Activated CD8-positive, alpha-beta memory T cell treated with anti-CD3 and anti-CD28 coated beads, Interleukin-2, amount 50 U/mL, for 24 hours (primary cell): ENCODE measurements around the gene EYS.
"Not testable (repeated sequence)": the region's sequence is repeated elsewhere in the genome, so short reads cannot be mapped to it uniquely, and the experiment has no call there.

Source experiments
- DNase-seq: peaks from one replicate; pipeline ENCODE4 v3.0.0-alpha.2; 2020; ENCODE audit errors: extremely low read depth

Gene EYS

DNA sequence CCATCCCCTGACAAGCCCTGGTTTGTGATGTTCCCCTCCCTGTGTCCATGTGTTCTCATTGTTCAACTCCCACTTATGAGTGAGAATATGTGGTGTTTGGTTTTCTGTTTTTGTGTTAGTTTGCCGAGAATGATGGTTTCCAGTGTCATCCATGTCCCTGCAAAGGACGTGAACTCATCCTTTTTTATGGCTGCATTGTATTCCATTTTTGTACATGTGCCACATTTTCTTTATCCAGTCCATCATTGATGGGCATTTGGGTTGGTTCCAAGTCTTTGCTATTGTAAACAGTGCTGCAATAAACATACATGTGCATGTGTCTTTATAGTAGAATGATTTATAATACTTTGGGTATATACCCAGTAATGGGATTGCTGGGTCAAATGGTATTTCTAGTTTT is 1468.1 kb downstream of the EYS start:
- not testable (repeated sequence) for DNase-seq

DNA sequence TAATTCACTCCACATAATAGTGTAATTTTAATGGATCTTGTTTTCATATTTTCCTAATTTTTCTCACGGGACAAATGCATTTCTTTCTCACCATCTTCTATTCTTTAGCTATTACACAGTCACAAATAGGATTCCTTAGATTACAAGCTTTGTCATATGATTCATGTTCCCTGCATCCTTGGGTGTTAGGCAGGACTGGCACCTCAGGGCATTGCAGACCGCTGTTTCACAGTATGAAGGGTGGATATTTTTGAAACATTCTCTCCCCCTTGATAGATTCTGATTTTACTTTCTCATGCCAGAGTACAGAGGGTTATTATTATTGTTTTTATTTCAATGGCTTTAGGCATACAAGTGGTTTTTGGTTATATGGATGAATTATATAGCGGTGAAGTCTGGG is 1469.0 kb downstream of the EYS start:
- no peak for DNase-seq

DNA sequence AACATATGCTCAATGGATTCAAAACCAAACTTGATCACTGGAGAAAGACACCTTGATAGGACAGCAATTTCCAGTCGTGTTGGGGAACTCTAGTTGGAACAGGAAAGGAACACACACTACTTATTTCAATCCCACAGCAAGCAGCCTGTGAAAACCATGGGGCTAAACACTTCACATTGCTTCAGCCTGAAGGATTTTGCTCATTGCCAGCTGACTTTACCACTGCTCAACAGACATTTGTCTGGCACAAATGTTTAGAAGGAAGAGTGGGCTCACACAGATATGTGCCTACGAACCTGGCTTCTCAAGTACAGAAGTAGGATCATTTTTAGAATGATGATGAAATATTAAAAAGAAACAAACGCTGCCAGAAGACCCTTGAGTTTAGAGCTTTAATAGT is 1473.3 kb downstream of the EYS start:
- no peak for DNase-seq

DNA sequence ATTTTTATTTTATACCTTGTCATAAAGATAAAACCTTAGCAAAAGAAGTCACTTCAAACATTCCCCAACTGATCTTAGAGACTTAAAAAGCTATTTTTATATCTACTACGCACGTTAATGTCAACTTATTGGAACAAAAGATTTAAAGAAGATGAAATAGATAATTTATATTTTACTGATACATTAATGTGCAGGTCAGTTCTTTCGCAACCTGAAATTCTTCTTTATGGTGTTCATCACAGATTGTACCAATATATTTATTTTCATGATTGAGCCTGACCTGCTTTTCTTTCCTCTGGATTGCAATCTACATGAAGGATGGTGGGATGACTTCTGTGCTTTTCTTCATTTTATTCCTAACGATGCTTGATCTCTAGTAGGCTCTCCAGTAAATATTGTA is 1475.1 kb downstream of the EYS start:
- no peak for DNase-seq

DNA sequence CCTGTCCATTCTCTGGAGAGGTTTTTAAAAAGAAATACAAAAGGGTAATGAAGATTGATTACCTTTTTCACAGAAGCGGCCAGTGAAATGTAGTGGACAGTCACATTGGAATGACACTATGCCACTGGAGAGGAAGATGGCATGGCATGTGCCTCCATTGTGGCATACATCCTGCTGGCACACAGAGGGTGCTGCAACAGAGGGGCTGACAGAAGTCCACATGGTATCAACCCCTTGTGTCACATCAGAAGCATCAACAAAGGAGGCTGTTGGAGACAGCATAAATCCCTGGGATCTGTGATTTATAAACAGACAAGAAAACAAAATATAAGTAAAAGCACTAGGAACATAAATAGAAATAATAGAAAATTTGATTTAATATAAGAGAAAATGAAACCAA is 1476.5 kb downstream of the EYS start:
- no peak for DNase-seq

DNA sequence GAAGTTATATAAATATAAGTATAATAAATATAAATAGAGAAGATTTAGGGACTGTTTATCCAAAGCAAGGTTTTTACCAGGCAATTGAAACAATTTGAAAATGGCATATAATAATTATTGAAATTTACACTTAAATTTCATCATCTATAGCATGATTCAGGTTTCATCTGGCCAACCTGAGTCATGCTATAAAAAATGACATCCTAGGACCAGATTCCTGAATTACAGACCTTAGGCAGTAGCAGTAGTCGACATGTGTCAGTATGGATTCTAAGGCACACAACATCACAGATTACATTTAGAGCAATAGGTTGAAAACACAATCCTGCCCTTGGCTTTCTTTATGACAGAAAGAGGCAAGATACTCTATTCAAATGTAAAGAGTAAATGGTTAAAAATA is 1479.2 kb downstream of the EYS start:
- no peak for DNase-seq

DNA sequence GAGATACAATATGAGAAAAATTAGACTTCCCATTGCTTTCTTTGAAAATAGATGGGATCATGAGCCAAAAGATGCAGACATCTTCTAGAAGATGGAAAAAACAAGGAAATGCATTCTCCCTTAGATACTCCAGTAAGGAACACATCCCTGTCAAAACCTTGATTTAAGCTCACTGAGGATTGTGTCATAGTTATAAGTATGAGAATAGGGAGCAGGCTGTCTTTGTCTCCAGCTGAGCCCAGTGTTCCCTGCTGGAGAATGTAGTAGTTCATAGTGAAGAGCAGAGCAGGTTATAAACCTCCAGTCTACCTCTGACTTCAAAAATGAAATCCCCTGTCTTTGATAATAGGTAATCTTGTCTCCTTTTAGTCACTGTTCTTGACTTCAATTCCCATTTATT is 1481.5 kb downstream of the EYS start:
- no peak for DNase-seq

DNA sequence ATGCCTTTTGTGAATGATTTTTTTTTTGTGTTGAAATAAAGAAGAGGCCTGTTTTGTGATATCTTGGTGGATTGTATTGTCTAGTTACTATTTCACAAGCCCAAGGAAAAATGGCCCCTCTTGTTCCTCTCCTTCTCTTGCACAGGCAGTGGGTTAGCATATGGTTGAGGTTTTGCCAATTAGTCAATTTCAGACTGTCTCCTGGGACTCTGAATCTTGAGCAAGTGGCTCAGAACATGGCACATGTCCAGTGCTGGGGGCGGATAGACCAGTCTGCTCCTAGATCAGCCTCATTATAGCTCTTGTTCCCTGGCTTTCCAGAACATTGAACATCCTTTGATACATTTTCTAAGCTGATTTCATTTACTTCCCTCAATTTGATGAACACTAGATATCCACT is 1482.2 kb downstream of the EYS start:
- DNase-seq, result no peak

DNA sequence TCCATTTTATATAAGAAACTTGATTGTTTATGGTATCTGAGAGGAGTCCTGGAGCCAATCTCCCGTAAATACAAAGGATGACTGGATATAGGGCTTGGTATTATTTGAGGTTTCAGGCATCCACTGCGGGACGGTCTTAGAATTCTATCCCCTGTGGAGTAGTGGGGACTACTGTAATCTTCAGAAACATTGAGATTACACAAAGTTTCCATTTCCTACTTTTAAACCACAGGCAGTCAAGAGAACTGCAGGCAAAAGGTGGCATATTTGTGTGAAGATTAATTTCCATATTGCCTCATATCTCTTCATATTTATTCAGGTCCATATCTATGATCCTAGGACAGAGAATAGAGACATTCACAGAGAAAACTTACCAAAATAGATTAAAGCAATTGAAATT is 1485.2 kb downstream of the EYS start:
- DNase-seq, result no peak

DNA sequence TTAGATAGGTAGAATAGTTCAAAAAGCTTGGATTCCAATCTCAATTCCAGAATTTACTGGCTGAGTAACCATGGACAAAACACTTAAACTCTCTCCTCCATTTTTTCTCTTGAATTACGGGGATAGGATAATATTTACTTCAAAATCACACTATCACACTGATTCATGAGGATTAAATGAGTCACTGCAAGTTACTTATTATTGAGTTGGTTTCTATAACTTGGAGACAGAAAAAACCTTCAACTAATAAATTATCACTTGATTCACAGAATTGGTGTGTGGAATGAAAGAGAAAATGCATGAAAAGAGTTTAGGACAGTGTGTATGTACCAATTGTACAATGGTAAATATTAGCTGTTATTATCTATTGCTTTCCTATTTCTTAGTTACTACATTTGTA is 1486.2 kb downstream of the EYS start:
- no peak for DNase-seq

DNA sequence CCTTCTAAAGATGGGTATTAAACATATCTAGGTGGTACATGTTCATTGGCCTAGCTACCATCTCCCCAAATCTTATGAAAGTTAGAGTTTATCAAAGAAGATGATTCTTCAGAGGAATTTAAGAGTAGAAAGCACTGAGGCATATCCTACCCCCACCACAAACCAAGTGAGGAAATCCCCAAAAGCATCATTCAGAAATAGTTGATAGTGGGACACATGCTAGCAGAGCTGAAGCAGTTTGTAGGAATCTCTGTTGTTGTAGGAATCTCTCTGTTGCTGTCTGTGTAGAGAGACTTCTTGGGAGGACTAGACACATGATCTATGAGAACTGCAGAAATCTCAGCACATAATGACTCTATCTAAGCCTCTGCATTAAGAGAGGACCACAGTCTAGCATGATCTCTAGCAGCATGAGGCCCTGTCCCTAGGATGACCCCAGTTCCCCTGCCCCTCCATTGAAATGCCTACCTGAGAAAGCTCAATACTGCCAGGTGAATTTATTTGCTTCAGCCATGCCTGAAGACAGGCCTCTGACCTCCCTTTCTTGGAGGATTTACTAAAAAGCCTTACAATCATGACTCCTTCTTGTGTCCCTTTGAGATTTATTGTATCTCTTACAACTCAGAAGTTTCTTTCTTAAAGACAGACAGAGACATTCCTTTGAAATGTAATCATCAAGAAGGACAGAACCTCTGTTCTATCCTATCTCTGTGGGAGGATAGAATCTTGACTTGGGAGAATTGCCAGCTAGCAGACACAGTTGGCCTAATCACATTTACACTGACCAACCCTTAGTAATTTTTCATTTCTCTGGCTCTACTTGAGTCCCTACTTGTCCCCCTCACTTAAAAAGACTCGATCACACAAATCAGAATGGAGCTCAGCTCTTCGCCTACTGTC is 1489.1 kb downstream of the EYS start:
- no peak for DNase-seq

DNA sequence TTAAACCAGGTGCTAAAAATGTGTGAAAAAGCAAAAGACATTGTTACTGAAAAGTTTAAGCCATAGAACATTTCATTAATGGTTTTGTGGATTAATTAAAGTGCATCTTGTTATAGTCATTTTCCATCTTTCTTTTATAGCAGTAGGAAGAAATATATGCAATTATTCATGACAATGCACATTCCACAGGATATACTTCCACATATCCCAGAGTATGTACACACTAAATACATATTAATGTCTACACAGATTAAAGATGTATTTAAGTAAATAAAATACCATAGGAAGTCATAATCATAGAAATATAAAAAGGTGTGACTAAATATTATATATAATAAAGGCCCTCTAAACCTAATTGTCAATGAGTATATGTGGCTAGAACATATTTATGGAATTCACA is 1492.7 kb downstream of the EYS start:
- no peak for DNase-seq

DNA sequence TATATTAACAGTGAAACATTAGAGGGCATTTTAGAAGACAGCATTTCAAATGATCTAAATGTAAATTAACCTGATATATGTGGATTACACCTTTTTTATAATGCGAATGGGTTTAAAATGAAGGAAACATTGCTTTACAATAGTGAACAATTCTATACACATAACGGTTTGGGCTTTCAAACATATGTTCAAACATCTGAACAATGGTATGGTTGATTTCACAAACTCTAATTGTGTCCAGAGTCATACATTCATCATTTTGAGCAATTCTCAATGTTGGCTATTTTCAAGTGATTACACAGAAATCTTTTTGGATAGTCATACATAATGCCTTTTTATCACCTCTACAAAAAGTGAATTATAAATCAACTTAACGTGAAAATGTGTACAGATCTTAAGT is 1493.3 kb downstream of the EYS start:
- DNase-seq, result no peak

DNA sequence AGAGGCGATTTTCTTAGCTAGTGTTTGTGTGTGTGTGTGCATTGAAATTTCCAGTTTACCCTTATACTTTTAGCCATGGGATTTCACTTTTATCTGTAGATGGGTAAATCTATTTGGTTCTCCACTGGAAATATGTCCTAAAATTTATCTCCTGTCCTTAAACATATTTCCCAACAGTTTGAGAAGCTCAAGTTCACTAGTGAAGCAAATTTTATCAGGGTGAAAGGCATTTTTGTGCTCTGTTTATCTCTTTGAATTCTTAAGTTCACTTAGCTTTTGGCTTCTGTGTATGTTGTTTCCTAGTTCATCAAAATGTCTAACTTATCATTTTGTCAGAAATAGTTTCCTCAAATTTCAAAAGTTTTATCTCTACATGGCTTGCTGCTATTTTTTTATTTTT is 1509.8 kb downstream of the EYS start:
- DNase-seq, result no peak

DNA sequence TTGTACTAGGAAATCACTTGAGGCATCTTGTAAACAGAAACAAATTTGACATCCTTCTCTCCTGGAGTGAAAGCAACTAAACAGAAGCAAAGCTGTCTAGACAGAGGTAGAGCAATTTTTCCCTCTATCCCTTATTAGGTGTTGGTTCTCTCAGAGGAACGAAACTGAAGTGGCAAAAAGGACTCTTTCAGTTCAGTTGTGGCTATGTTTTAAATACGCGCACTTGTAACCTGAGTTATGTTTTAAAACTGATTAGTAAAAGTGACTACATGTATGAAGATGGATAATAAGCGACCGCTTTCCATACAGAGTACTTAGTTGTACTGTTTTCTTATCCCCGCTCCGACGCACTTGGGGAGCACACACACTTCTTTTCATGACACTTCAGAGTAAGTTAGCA is 1520.4 kb downstream of the EYS start:
- DNase-seq, result no peak

DNA sequence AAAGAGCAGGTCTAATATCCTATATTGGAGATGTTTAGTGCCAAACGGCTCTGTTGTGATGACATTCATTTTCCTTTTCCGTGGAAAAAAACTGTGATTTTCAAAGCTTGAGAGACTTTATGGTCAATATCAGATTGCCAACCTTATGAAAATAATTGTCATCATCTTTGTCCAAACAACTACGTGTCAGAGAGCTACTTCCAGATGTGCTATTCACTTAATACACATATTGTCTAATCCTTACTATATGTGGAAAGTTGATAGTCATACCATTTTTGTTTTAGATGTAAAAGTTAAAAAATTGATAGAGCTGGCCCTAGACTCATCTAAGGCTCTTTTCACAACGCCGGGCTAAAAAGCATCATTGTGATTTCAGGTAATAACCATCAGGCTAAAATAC is 1521.4 kb downstream of the EYS start:
- DNase-seq, result no peak

DNA sequence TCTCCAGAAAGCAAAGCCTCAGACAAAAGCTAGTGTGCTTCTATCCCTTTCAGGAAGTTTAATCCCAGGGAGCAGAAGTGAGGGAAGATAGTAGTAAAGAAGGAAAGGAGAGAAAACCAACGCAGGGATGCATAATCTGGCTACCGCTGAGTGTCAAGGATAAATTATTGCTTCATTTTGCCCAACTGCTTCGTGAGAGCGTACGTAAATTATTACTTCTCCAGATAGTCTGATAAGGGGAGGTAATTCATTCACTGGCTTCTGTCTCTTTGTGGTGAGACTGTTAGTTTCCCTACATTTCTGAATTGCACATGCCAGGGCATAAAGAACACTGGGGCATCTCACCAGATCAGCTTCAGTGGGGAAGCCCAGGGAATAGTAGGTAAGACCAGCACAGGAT is 1531.7 kb downstream of the EYS start:
- DNase-seq, result no peak

DNA sequence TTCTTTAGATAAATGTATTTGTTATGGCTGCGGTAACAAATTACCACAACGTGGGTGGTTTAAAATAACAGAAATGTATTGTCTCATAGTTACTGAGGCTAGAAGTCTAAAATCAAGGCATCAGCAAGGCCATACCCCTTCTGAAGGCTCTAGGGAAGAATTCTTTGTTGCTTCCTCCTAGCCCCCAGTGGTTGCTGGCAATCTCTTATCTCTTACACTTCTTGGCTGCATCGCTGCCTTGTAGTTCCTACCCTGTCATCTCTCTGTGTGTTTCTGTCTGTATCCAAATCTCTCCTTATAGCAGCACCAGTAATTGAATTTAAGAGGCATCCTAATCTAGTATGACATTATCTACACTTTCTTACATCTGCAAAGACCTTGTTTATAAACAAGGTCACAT is 1536.7 kb downstream of the EYS start:
- DNase-seq, result no peak

DNA sequence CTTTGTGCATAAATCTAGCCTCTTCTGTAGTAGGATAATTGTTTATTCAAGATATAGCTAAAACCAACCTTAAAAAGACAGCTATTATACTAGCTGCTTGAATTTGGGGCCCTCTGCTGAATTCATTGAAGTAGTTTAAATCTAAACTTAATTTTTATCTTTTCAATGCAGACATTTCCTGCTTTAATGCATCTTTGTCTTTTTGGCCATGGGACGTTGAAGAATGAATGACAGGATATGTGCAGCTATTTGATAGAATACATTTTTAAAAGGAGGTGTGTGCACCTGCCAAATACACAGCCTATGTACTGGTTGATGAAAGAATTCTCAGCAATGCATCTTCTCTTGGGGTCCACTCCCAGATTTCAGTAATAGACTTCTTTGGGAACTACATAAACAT is 1546.5 kb downstream of the EYS start:
- no peak for DNase-seq

DNA sequence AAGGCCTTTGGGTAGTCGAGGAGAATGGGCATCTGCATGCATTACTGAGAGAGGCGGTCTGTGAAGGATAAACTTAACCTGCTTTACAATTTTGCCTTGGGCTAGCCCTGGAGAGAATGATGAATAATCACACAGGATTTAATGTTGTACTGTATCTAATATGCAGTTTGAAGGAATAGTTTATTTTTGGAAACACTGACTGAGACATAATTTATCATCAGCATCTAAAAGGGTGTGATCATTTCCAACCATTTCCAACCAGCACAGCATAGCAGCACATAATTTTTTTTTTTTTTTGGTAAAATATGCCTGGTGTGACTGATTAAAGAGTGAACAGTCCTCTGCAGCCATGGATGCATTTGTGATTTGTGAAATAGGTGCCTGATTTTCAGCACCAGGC is 1552.0 kb downstream of the EYS start:
- DNase-seq, result no peak

DNA sequence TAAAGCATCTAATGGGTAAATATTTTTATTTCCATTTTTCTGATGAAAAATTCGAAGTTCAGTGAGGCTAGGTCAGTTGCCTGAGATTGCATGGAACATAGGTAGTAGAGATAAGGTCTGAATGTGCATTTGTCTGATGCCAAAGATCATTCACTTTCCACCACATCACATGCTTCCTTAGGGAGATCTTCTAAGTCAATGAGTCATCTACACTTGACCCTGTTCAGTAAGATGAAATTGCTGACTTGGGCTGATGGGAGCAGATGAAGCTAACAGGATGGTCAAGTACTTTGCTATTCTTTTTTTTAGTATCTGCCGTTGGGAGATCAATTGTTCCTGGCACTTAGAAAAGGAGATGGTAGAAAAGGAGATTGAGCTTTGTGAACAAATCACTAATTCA is 1560.2 kb downstream of the EYS start:
- DNase-seq, result no peak

DNA sequence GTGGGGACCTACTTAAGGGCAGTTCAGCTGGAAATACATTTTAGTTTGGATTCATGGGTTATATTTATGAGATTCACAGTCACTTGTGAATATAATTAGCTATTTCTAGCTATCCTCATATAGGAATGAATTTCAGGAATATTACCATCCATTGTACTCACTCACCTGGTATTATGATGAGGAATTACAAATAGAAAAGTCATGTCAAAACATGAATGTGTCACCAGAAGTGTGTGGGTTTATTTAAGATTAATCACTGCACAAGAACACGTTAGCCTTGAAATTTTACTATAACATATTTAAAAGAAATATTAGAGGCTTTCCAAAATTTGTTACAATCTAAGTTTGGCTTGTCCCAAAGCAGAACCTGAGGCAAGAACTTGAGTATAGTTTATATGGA is 1560.9 kb downstream of the EYS start:
- DNase-seq, result no peak

DNA sequence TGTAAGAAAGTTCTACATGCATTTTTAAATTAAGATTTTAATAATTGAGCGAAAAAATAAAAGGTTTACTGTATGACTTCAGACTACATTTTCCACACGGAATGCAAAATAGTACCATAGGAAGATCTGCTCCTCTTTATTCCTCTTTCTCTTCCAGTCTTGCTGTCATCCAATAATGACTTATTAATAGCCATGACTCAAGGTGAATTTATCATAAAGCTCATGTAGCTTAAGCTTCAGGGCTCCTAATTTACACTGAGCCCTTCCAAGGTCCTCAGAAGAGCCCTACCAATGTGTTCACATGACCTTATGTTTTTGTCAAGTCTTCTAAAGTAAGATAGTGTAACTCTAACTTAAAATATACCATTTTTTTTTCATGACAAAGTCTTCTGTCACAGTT is 1561.4 kb downstream of the EYS start:
- DNase-seq, result no peak

DNA sequence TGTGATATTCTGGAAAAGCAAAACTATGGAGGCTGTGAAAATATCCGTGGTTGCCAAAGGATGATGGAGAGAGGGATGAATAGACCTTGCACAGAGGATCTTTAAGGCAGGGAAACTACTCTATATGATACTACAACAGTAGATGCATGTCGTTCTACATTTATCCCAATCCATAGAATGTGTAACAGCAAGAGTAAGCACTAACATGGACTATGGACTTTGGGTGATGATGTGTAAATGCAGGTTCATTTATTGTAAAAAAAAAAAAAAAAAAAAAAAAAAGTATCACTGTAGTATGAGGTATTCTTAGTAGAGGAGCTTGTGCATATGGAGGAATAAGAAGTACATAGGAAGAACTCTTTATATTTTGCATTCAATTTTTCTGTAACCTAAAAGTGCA is 1563.9 kb downstream of the EYS start:
- DNase-seq, result no peak
